Measurements from ENCODE around the gene YPEL2.

DNA sequence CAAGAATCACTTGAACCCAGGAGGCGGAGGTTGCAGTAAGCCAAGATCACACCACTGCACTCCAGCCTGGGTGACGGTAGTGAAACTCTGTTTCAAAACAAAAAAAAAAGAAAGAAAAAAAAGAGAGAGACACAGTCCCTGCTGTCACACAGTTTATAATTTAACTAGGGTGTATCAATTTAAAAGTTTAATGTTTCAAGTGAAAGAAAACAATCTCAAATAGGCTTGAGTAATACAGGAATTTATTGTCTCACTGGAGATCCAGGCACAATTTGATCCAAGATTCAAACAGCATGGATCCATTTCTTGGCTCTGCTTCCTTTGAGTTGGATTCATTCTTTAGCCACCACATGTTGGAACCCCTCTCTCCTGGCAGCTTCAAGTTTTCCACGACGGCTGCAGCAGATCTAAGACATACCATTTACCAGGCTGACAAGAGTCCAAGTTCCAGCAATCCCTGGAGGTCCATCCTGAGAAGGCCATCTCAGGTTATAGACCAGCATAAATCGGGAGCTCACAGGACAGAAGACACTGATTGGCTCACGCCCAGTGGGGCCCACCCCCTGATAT, 97.5 kb downstream of the YPEL2 start:
- TF ChIP-seq CTCF (IDR thresholded peaks at IDR 0.05) (no peak), POLR2AphosphoS5 (IDR thresholded peaks at IDR 0.05; ENCODE audit: insufficient read depth in 1 of 2, low read depth in 1 of 2) (no peak)
